Endothelial cell of umbilical vein (primary cell): Measurements from ENCODE around the gene SOCS3. TPM values are rescaled to one million over a fixed set of nuclear protein-coding genes. Genes with fewer than 3 reads are reported as not detected.

Experiments used
- BruUV-seq: library from RNA; stranded (reverse); fragments of 400-500 nt; replicated peaks from 2 replicates; lab custom pipeline; 2021; lab: Mats Ljungman, UMichigan
- CTCF ChIA-PET: fragments of 300-600, 350-600 bp; sonication (Branson Sonifier 250); formaldehyde crosslinking; loops from one replicate; lab custom pipeline; 2021; ENCODE audit warnings: antibody characterized with exemption, inconsistent platforms; lab: Charles Lee
- POLR2A ChIA-PET: fragments of 300-600, 350-600 bp; sonication (Branson Sonifier 250); formaldehyde crosslinking; loops from one replicate; lab custom pipeline; 2021; ENCODE audit warnings: antibody characterized with exemption, inconsistent platforms; lab: Charles Lee
- DNase-seq: peaks from one replicate; pipeline ENCODE4 v3.0.0-alpha.2; 2011; ENCODE audit warnings: low read depth, low spot score
- FAIRE-seq: peaks from 2 replicates; lab custom pipeline; 2011; peaks lifted over from hg19 to GRCh38; lab: Jason Lieb, UNC
- H2AFZ ChIP-seq: 2 replicates; pipeline ENCODE4 v1.6.0; 2012; ENCODE audit warnings: low read depth, low read length, control low read depth, inconsistent platforms
- H3K27ac ChIP-seq: 2 replicates; pipeline ENCODE4 v1.5.1; 2011; ENCODE audit warnings: low read depth, mild to moderate bottlenecking, control low read depth, low read length, moderate library complexity; ENCODE audit not compliant: insufficient read depth
- H3K27me3 ChIP-seq, 2 experiments: 2 replicates each; pipeline versions ENCODE4 v1.6.0 to v1.6.1; 2011; ENCODE audit warnings: low read length in 2 of 2, mixed read lengths in 1 of 2; ENCODE audit not compliant: control insufficient read depth in 2 of 2, insufficient read depth in 2 of 2
- H3K36me3 ChIP-seq, 2 experiments: 2 replicates in 1 of 2; 3 replicates in 1 of 2; pipeline ENCODE4 v1.5.1; 2011; ENCODE audit warnings: low read length in 2 of 2, mild to moderate bottlenecking in 1 of 2, moderate library complexity in 1 of 2; ENCODE audit not compliant: control insufficient read depth in 2 of 2, insufficient read depth in 2 of 2; ENCODE audit errors: extremely low read depth in 1 of 2
- H3K4me1 ChIP-seq: 3 replicates; pipeline ENCODE4 v1.5.1; 2011; ENCODE audit warnings: mild to moderate bottlenecking, low read length; ENCODE audit not compliant: control insufficient read depth, insufficient read depth; ENCODE audit errors: extremely low read depth
- H3K4me2 ChIP-seq: 2 replicates; pipeline ENCODE4 v1.6.1; 2011; ENCODE audit warnings: low read length, control low read depth, mixed read lengths; ENCODE audit not compliant: insufficient read depth
- H3K4me3 ChIP-seq, 3 experiments: fragments of 200-600 bp in 1 of 3; sonication (generic), shearing (Covaris generic) in 1 of 3; replicated peaks in 1 of 3; 2 replicates each; pipeline ENCODE4 v1.5.1; 2011 to 2016; ENCODE audit warnings: control low read depth in 3 of 3, low read length in 3 of 3, mild to moderate bottlenecking in 2 of 3, inconsistent platforms in 1 of 3, low read depth in 1 of 3, moderate library complexity in 1 of 3; ENCODE audit not compliant: insufficient read depth in 1 of 3
- H3K79me2 ChIP-seq: 2 replicates; pipeline ENCODE4 v1.6.0; 2012; ENCODE audit warnings: low read length, inconsistent platforms; ENCODE audit not compliant: control insufficient read depth, insufficient read depth
- H3K9ac ChIP-seq: replicated peaks from 2 replicates; pipeline ENCODE3; 2011; ENCODE audit warnings: low read length, control low read depth; ENCODE audit not compliant: insufficient read depth; ENCODE audit errors: extremely low read depth
- H3K9me1 ChIP-seq: replicated peaks from 3 replicates; pipeline ENCODE4 v1.6.0; 2011; ENCODE audit warnings: mild to moderate bottlenecking, low read length; ENCODE audit not compliant: control insufficient read depth, insufficient read depth; ENCODE audit errors: extremely low read depth
- H3K9me3 ChIP-seq: replicated peaks from 2 replicates; pipeline ENCODE4 v1.5.1; 2012; ENCODE audit warnings: low read length, inconsistent platforms; ENCODE audit not compliant: control insufficient read depth, insufficient read depth
- H4K20me1 ChIP-seq: replicated peaks from 2 replicates; pipeline ENCODE3; 2011; ENCODE audit warnings: mild to moderate bottlenecking, low read length; ENCODE audit not compliant: control insufficient read depth, insufficient read depth; ENCODE audit errors: extremely low read depth
- EZH2 ChIP-seq: IDR thresholded peaks from 2 replicates; pipeline ENCODE4 v1.6.1; 2012; ENCODE audit warnings: borderline replicate concordance, low read depth, mild to moderate bottlenecking, moderate library complexity, low read length, inconsistent platforms; ENCODE audit not compliant: severe bottlenecking
- FOS ChIP-seq: IDR thresholded peaks from 2 replicates; pipeline ENCODE4 v1.6.1; 2011; ENCODE audit warnings: mild to moderate bottlenecking, low read length, moderate library complexity, borderline replicate concordance; ENCODE audit not compliant: insufficient read depth
- GATA2 ChIP-seq: IDR thresholded peaks from 2 replicates; pipeline ENCODE4 v1.7.0; 2011; ENCODE audit warnings: low read depth, mild to moderate bottlenecking, moderate library complexity, mixed read lengths, low read length; ENCODE audit not compliant: insufficient read length, insufficient read depth
- JUN ChIP-seq: IDR thresholded peaks from 2 replicates; pipeline ENCODE4 v1.6.1; 2011; ENCODE audit warnings: borderline replicate concordance, low read depth; ENCODE audit not compliant: insufficient read length, insufficient read depth
- MYC ChIP-seq: IDR thresholded peaks from one replicate; pipeline ENCODE4 v1.6.1; 2011; ENCODE audit warnings: mild to moderate bottlenecking, low read depth, low read length
- POLR2A ChIP-seq: IDR thresholded peaks from 2 replicates; pipeline ENCODE4 v1.6.1; 2012; ENCODE audit warnings: low read depth, mild to moderate bottlenecking, control low read depth, low read length
- POLR2AphosphoS5 ChIP-seq: IDR thresholded peaks from 2 replicates; pipeline ENCODE4 v1.6.1; 2012; ENCODE audit warnings: low read depth, mild to moderate bottlenecking, control low read depth, low read length, moderate library complexity; ENCODE audit not compliant: insufficient read depth
- dilution Hi-C: fragments of 300-500 bp; cut with MboI; formaldehyde crosslinking; loops from one replicate; pipeline ENCODE4 v1.15.0; 2019; ENCODE audit warnings: low sequenced_read_pairs; ENCODE audit not compliant: extremely low pct_ligation_motif_present
- intact Hi-C: fragments of 100-400 bp; cut with micrococcal nuclease; formaldehyde crosslinking; loops from one replicate; pipeline ENCODE4 v1.10.0; 2022
- polyA plus RNA-seq, 4 experiments: library from polyadenylated mRNA; depleted of rRNA in 3 of 4; stranded (reverse) in 3 of 4; unstranded in 1 of 4; fragments of >200 nt; gene quantifications; 2 replicates each; pipeline versions ENCODE4 v1.2.1 to v1.2.3, GENCODE V29; 2011 to 2012; ENCODE audit warnings: missing spikeins in 1 of 4
- total RNA-seq: library from RNA; stranded (reverse); gene quantifications from 2 replicates; pipeline ENCODE4 v1.2.3, GENCODE V29; 2021
- TF ChIP-seq, protein P1 (sequence below), 2 donors: IDR thresholded peaks; 1 replicate in 1 of 2; 2 replicates in 1 of 2; pipeline ENCODE4 v1.5.1; 2011; ENCODE audit warnings: low read length in 2 of 2, mild to moderate bottlenecking in 2 of 2, moderate library complexity in 2 of 2, control low read depth in 1 of 2, inconsistent platforms in 1 of 2, low read depth in 1 of 2; ENCODE audit not compliant: insufficient read depth in 1 of 2; ENCODE audit errors: extremely low read depth in 1 of 2
- TF ChIP-seq, protein P2 (sequence below): IDR thresholded peaks from 2 replicates; pipeline ENCODE4 v1.6.1; 2011; ENCODE audit not compliant: insufficient read depth, insufficient read length

Gene SOCS3
- total and polyA plus RNA-seq, 2 donors (not counting 3 experiments of a cell fraction or from before 2014, with no cell fraction given): 6.2 to 14.3 TPM

DNA sequence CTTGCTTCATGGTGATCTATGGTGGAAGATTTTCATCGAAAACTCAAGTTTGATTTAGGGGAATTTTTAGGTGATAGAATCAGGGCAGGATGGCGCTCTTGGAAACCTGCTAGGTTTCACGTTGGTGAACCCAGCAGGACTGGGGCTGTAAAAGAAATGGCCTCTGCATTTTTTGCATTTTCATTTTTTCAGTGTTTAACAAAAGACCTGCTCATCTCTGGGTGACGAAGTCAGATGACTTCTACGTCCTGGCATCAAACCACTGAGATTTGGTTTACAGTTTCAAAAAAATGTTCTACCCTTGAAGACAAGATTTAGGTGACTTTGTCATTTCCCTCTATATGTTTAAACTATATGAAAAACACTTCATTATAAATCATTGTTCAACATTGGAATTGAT is 20.5 kb upstream of the SOCS3 start:
- H2AFZ ChIP-seq: no peak overlapping the region
- peak overlapping the region; percentile 30 for H3K4me2 ChIP-seq
- DNase-seq (no peak), FAIRE-seq (no peak)
- H3K9me1 ChIP-seq: no peaks in the 10 kb centered on the region
- H3K9ac ChIP-seq: peak overlapping the region; percentile 25
- dilution Hi-C loops: no loop called here
- POLR2A ChIA-PET: no interaction called here
- H3K9me3 ChIP-seq: no peaks in the 10 kb centered on the region
- TF ChIP-seq, protein P1, sequence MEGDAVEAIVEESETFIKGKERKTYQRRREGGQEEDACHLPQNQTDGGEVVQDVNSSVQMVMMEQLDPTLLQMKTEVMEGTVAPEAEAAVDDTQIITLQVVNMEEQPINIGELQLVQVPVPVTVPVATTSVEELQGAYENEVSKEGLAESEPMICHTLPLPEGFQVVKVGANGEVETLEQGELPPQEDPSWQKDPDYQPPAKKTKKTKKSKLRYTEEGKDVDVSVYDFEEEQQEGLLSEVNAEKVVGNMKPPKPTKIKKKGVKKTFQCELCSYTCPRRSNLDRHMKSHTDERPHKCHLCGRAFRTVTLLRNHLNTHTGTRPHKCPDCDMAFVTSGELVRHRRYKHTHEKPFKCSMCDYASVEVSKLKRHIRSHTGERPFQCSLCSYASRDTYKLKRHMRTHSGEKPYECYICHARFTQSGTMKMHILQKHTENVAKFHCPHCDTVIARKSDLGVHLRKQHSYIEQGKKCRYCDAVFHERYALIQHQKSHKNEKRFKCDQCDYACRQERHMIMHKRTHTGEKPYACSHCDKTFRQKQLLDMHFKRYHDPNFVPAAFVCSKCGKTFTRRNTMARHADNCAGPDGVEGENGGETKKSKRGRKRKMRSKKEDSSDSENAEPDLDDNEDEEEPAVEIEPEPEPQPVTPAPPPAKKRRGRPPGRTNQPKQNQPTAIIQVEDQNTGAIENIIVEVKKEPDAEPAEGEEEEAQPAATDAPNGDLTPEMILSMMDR (IDR thresholded peaks at IDR 0.05; ENCODE audit: extremely low read depth in 1 of 2, insufficient read depth in 1 of 2, low read depth in 1 of 2, low read length in 2 of 2): no peak
- TF ChIP-seq GATA2: no peak
- TF ChIP-seq POLR2A: no peak
- TF ChIP-seq, protein P2, sequence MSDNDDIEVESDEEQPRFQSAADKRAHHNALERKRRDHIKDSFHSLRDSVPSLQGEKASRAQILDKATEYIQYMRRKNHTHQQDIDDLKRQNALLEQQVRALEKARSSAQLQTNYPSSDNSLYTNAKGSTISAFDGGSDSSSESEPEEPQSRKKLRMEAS: no peak
- no peak for TF ChIP-seq EZH2
- TF ChIP-seq POLR2AphosphoS5: no peak
- TF ChIP-seq JUN: no peak
- TF ChIP-seq FOS: no peak
- no peak for TF ChIP-seq MYC
- CTCF ChIA-PET: interaction anchor here (4.2 kb wide), 1 partner anchor 19 kb away, joined by 23 read pairs; no protein-coding TSS in a partner anchor
- peaks cover 68% of the 10 kb centered on the region for H3K4me1 ChIP-seq
- H3K4me3 ChIP-seq: no peak overlapping the region
- H3K36me3 ChIP-seq: no peaks in the 10 kb centered on the region
- H4K20me1 ChIP-seq: no peaks in the 10 kb centered on the region
- peaks cover 46% of the 10 kb centered on the region for H3K79me2 ChIP-seq
- TSS peak; percentile 2 for BruUV-seq
- intact Hi-C loops: no loop called here
- H3K27ac ChIP-seq: peak overlapping the region; percentile 91
- no peaks in the 10 kb centered on the region for H3K27me3 ChIP-seq
